D721Med (cell line): Measurements from ENCODE around the gene EMX2.

Experiments used
- DNase-seq: peaks from one replicate; pipeline ENCODE4 v3.0.0; 2011; ENCODE audit warnings: low spot score; ENCODE audit not compliant: insufficient read length
- FAIRE-seq: peaks from 2 replicates; lab custom pipeline; 2011; peaks lifted over from hg19 to GRCh38; lab: Jason Lieb, UNC
- TF ChIP-seq, protein P1 (sequence below): IDR thresholded peaks from 2 replicates; pipeline ENCODE4 v1.5.1; 2012; ENCODE audit warnings: mild to moderate bottlenecking, control low read depth; ENCODE audit not compliant: insufficient read depth; ENCODE audit errors: missing control alignments

The EMX2 gene

DNA sequence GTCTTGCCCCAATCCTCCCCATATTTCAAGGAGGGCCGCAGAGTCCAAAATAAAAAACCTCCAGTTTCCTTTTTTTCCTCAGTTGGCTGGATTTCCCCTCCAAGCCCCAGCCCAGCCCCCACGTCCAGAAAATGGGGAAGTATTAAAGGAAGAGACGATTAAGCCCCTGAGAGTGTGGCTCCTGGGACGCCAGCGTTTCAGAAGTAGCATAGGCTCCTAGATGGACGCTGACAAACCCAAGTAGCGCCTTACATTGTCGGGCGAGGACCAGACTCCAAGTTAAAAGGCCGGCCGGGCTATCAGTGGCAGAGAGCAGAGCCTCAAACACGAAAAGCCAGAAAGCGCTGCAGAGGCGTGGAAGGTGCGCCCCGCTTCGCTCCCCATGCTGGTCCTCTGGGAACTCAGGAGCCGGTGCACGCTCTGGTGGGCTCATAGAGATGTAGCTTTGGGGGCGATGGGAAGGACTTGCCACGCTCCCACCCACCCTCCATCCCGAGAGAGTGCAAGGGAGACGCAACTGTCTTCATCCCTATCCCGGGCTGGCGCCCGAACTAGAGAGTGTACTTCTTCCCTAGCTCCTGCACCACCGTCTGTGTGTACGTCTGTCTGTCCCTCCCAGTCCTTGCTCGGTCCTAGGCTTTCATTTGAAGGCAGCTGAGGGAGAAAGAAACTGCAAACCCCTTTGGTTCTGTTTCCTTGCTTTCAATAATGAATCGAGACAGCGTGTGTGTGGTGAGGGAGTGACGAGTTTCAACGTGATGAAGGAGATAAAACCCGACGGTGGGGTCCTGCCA, 6.3 kb upstream of the EMX2 start:
- DNase-seq, result no peak
- TF ChIP-seq, protein P1, sequence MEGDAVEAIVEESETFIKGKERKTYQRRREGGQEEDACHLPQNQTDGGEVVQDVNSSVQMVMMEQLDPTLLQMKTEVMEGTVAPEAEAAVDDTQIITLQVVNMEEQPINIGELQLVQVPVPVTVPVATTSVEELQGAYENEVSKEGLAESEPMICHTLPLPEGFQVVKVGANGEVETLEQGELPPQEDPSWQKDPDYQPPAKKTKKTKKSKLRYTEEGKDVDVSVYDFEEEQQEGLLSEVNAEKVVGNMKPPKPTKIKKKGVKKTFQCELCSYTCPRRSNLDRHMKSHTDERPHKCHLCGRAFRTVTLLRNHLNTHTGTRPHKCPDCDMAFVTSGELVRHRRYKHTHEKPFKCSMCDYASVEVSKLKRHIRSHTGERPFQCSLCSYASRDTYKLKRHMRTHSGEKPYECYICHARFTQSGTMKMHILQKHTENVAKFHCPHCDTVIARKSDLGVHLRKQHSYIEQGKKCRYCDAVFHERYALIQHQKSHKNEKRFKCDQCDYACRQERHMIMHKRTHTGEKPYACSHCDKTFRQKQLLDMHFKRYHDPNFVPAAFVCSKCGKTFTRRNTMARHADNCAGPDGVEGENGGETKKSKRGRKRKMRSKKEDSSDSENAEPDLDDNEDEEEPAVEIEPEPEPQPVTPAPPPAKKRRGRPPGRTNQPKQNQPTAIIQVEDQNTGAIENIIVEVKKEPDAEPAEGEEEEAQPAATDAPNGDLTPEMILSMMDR, result no peak
- FAIRE-seq, result no peak

DNA sequence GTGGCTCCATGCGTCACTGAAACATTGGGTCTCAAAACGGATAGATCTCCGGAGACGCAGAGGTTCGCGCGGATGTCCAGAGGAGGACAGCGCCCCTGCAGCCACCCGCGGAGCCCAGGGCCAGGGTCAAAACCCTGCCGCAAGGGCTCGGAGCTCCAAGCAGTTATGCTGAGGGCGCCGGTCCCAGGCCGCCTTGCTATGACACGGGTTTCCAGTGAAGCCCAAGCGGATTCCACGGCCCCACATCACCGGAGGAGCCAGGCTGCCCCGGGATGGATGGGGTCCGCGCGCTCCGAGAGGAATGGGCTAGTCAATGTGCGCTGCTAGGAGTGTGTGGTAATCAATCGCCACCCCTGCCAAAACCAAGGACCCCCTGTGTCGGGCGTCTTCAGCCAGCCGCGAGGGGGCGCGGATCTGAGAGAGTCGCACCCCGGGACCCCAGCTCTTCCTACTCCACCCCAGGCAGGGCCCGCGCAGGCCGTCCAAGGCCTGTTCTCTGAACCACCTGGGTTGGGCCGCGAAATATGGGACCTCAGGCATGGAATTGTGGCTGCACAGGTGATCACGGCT, 5.6 kb upstream of the EMX2 start:
- no peak for DNase-seq
- FAIRE-seq, result no peak
- TF ChIP-seq, protein P1, result no peak

DNA sequence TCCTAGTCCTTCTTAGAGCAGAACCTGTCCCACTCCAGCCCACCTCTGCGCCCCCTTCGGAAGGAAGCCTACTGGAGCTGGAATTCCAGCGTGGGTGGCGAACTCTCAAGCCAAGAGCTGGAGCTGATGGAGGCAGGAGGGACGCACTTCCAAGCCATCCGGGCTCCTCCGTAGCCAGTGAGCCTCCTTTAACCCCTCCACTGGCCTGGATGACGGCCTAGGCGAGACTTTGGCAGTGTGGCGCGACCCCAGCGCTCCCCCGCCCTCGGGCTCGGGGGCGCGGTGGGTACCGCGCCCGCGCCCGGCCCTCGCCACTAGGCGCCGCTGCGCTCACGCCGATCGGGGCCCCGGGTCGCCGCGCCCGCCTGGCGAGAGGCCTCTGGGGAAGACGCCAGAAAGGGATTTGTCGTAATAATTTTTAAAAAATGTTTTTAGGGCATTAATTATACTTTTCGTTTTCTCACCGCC, 5.1 kb upstream of the EMX2 start:
- FAIRE-seq (no peak), DNase-seq (no peak)
- TF ChIP-seq, protein P1, result peak; percentile 59

DNA sequence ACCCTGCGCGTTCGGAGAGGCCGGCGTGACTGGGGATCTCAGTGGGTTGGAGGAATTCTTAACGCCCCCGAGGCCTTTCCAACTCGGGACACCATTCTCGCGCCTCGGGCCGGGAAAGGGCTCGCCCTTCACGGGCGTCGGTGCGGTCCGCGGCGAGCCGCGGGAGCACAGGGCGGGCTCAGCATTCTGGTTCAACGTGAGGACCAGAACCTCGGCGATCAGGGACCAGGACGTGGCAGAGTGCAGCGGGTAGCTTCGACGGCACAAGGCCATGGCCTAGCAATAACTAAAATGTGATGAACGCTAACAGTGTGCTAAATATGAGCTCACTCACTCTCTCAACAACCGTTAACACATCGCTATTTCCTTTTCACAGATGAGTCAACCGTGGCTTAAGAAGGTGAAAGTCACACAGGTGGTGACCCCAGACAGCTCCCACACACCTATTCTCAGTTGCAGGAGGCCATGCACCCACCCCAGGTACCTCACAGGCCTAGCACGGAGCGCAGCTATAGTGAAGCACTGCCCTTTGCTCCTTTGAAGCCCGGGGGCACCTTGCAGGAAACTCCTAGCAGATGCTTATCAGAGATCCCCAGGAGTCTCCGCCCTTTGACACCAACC, 4.5 kb upstream of the EMX2 start:
- TF ChIP-seq, protein P1, result no peak

DNA sequence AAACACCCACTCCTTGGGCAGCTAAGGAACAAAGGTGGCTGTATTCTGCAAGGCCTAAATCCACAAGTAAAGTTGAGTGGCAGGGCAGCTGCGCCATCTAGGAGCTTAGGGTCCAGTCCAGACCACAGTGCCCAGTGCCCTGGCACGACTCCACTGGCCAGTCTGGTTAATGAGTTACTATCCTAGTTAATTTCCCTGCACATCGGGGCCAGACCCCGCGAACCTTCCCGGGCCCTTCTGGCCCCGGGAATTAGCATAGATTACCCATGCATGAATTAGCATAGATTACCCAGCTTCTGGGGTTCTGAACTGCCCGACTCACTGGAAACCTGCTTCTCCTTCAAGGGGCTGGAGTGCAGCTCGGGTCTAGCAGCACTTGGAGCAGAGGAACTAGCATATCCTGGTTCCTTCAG, 3.2 kb upstream of the EMX2 start:
- FAIRE-seq, result no peak
- DNase-seq, result no peak
- TF ChIP-seq, protein P1, result no peak

More for the DNA sequence above, 4.5 kb upstream of the EMX2 start:
- DNase-seq, result no peak
- FAIRE-seq, result no peak

DNA sequence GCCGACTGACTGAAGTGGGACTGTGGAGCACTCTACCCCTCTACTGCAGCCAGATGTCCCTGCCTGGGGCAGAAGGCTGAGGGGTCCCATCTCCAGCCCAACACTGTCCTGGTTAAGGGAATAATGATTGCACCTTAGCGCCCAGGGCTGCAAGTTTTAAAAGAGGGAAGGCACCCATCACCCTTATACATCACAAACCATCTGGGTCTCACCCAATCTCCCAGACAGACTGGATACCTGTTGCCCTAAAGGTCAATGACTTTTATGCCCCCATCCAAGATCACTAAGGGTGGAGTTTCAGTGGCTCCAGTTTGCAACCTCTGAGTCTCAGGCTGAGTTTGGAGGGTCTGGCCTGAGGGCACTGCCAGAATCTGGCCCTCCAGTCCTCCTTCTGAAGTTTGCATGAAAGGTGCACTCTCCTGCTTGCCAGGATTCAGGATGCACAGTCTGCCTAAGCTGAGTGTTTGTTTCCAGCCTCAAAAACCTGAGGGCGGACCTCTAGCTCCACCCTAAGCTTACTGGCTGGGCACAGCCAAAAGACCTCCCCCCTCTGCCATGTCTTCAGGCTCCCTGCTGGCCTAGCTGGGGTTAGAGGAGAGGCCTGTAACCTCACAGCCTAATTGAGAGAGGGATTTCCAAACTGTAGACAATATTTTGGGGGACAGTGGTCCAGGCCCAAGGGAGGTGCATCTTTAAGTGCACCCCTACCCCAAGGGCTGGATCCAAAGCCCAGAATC, 2.5 kb upstream of the EMX2 start:
- no peak for FAIRE-seq
- TF ChIP-seq, protein P1, result no peak

More for the DNA sequence above, 2.5 kb upstream of the EMX2 start:
- DNase-seq, result no peak
